GM10847 (cell line): Measurements from ENCODE around the gene LIMK2.

Experiments
- POLR2A ChIP-seq: IDR thresholded peaks from 2 replicates; pipeline ENCODE4 v1.6.1; 2011; ENCODE audit not compliant: insufficient read length; ENCODE audit errors: extremely low read depth

The LIMK2 gene

DNA sequence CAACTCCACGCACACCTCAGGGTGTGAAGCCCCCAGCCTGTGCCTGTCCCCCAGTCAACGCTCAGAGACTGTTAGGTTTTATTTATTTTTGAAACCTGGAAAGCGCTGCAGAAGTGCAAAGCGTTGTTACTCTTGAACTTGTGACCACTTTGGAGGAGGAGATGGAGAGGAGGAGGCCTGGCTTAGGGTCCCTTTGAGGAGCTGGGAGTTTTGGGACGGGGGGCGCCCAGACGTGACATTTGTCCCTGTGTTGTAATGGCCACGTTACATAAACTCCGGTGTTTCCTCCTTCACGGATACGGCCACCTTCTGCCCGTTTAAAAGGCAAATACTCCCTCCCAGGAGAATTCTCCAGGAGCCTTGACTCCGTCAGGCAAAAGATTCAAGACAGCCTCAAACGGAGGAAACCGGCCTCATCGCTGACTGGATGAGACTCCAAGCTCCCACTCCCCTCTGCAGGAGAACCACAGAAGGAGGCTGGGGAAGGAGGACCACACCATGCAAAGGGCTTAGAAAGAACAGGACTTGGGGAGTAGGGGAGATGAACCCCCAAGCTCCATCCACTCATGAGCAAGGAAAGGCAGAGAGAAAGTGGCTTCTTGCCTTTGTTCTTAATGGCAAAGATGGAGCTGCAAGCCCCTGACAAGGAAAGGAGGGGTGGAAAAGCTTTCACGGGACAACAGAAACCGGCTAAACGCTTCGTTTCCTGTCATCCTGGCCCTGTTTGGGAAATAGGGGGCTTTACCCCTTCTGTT lies 79.6 kb downstream of the LIMK2 start:
- TF ChIP-seq POLR2A, result no peak

DNA sequence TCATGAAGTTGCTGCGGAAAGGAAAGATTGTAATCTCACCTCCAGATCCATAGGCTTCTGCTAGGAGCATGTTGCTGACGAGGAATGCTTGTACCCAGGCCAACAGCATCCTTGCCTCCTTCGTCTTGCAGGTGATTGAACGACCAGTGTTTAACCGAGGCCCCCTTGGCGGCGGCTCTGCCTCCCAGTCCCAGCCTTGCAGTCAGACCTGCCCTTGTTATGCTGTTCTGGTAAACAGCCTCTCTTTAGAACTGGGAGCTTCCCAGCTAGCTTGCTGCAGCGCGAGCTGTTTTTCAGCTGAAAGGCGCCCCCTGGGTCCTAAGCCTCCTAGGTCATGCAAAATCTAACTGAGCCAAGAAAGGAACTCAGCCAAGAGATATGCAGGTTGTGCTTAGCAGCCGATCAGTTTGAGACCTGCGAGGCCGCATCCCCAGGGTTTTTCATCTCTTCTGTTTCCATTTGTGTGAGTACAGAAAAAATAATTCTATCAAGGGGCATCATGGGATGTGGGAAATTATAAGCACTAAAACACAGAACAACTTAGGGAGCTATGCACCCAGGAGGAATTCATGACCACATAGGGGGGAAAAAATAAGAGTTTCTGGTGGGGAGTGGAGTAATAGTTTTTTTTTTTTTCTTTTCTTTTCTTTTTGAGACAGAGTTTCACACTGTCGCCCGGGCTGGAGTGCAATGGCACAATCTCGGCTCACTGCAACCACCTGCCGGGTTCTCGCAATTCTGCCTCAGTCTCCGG lies 80.3 kb downstream of the LIMK2 start, which contains the start of gene PIK3IP1:
TSS of gene PIK3IP1 (minus strand) at position 253 of the 754 bp plus-strand sequence. CDS start at position 109, 144 bp downstream.
- no peak for TF ChIP-seq POLR2A

DNA sequence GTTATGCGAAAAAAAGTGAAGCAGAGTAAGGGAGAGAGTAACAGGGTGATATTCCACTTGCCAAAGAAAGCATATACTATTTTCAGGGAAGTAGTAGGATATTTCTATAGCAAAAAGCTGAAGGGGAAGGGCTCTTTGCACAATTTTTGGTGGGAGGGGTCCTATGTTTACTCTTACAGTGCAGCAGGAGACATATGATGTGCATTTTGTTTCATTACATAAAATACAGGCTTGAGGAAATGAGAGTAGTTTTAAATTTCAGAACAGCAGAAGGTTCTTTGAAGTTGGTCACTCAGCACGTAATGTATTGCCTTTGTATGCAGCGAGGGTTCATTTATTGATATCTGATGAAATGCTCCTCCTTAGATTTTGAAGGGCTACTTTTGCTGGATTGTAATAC lies 83.3 kb downstream of the LIMK2 start:
- no peak for TF ChIP-seq POLR2A

GRCh38 chr22:31295831-31296657 lies 83.9 kb downstream of the LIMK2 start:
- TF ChIP-seq POLR2A, result no peak

GRCh38 chr22:31300896-31301295 lies 88.8 kb downstream of the LIMK2 start:
- no peak for TF ChIP-seq POLR2A

DNA sequence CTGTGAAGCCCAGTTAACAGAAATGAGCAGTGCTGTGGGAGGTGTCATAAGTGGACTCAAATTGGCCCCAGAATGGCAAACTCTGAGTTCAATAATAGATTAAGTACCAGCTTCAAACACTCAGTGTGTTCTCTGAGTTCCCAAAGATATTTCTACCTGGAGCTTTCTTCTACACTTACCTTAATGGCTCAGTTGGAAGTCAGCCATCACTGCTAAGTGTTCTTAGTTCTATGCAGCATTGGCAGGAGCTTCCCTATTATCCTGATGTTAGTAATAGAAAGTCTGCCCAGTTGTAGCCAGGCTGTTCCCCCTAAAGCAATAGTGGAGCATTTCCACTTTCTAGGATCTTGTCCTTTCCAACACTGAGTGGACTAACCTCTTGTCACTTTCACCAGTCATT lies 89.9 kb downstream of the LIMK2 start:
- no peak for TF ChIP-seq POLR2A

- no peak for TF ChIP-seq POLR2A
These were observed 90.4 kb downstream of the LIMK2 start for GRCh38 chr22:31302537-31302936.

DNA sequence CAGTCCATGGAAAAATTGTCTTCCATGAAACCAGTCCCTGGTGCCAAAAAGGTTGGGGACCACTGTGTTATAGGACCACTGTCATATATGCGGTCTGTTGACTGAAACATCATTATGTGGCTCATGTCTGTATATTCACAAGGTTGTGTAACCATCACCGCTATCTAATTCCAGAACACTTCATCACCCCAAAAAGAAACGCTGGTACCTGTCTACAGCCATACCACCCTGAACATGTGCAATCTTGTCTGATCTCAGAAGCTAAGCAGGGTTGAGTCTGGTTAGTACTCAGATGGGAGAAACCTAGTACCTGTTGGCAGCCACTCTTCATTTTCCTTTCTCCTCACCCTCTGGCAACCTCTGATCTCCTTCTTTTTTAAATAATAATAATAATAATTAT lies 93.1 kb downstream of the LIMK2 start:
- TF ChIP-seq POLR2A, result no peak

DNA sequence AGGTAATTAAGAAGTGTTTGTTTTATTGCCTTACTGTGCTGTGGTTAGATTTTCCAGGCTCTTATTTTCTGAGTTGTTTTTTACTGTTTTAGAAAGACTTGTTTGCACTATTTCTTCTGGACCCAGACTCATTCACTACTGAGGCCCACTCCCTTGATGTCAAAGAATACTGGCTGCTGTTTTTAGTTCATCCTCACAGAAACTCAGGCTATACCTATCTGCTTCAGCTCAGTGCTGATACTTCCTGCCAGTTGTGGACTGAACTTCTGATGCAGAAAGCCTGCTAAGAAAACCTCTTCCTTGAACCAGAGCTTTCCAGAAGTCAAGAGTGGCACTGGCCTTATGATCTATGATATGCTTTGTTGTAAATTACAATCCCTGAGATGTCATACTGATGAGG lies 96.1 kb downstream of the LIMK2 start:
- no peak for TF ChIP-seq POLR2A

DNA sequence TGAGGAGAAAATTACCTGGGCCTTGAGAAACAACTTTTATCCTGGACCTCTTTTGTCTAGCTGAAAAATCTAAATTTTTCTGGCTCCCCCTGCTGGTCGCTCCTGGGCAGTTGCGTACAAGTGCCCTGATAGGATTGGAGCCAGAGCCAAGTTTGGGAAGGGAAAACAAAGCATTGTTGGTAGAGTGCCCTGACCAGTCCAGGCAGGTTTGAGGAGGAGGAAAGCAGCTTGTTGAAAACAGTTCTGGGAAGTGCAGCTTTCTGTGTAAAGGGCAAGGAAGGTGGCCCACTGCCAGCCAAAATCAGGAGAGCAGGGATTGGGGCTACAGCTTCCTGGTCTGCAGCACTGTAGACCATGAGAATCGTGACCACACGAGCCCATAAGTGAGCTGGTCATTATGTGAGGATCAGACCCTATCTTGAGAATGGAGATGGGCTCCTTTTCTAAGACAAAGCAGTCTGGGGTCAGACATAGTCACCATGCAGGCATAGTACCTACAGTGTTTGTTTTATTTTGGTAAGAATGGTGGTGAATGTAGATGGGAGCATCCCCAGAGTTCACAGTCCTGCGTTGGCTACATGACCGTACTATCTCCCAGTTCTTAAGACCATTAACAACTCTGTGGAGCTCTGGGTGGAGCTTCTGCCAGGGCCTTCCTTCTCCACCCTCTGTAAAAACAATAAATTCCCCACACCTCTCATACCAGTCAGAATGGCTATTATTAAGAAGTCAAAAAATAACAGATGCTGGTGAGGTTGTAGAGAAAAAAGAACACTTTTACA lies 101.5 kb downstream of the LIMK2 start:
- no peak for TF ChIP-seq POLR2A

- no peak for TF ChIP-seq POLR2A
These were observed 109.3 kb downstream of the LIMK2 start for GRCh38 chr22:31321421-31321820.

DNA sequence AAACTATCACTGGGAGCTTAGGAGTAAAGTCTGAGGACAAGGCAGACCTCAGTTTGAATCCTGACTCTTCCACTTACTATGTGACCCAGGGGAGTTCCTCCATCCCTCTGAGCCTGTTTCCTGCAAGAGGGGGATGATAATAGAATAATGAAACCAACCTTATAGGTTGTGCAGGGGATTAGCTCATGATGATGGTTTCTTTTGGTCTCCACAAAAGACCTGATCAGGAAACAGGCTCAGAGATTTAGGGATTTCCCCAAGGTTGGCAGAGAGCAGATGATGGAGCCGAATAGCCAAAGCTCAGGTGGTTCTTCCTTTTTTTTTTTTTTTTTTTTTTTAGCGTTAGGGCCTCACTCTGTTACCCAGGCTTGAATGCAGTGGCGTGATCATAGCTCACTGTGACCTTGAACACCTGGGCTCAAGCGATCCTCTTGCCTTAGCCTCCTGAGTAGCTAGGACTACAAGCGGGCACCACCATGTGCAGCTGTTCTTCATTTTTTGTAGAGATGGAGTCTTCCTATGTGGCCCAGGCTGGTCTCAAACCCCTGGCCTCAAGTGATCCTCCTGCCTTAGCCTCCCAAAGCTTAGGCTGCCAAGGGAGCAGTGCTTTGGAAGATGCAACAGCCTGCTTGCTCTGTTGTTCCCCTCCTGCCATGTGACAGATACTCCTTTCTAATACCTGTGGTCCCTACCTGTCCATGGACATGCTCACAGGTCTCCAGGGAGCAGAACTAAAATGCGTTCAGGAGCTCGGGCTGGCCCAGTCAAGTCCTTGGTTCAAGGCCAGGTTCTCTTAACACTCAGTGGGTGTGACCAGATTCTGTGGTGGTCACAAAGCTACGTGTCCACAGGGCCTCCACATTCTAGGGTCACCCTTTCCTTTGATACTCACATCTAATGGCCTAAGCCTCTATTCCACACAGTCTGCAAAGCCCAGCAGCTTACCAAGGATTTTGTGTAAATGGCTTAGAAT lies 111.8 kb downstream of the LIMK2 start:
- TF ChIP-seq POLR2A, result no peak

- no peak for TF ChIP-seq POLR2A
These were observed 114.8 kb downstream of the LIMK2 start for GRCh38 chr22:31326877-31327276.
